ENCODE results near the gene RAI2.

RAI2 gene

DNA sequence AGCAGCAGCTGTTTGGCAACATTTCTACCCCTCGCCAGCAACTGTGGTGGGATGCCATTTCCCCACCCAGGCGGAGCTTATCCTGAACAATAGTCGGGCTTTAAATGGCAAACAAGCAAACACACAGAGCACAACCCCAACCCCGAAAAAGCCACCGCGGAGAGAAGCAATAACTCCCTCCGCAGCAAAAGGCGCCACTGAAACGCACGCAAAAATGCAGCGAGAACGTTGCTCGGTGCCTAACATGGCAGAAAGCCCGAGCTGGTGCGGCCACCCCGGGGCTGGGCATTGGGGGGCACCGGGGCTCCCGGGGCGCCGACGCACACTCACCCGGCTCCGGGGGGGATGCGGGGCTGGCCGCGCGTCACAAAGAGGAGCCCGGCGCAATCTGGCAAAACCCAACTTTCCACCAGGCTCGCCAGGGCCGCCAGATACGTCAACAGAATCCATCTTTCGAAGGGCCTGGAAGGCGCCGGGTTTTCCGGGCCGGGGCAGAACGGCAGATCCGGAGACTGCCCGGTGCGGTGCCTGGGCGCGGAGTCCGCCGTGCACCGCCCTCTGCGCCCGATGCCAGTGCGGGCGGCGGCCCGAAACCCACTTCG, 818 bp downstream of the RAI2 start:
- TF ChIP-seq, protein P1, sequence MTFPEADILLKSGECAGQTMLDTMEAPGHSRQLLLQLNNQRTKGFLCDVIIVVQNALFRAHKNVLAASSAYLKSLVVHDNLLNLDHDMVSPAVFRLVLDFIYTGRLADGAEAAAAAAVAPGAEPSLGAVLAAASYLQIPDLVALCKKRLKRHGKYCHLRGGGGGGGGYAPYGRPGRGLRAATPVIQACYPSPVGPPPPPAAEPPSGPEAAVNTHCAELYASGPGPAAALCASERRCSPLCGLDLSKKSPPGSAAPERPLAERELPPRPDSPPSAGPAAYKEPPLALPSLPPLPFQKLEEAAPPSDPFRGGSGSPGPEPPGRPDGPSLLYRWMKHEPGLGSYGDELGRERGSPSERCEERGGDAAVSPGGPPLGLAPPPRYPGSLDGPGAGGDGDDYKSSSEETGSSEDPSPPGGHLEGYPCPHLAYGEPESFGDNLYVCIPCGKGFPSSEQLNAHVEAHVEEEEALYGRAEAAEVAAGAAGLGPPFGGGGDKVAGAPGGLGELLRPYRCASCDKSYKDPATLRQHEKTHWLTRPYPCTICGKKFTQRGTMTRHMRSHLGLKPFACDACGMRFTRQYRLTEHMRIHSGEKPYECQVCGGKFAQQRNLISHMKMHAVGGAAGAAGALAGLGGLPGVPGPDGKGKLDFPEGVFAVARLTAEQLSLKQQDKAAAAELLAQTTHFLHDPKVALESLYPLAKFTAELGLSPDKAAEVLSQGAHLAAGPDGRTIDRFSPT (tag by site-specific recombination; IDR thresholded peaks at IDR 0.05): peak; percentile 81
- TF ChIP-seq ZBTB21 (tag by site-specific recombination; IDR thresholded peaks at IDR 0.05) (no peak), ZNF121 (tag by site-specific recombination; IDR thresholded peaks at IDR 0.05) (no peak), ZNF335 (tag by site-specific recombination; conservative IDR thresholded peaks at IDR 0.05) (peak; percentile 86), GLIS2 (tag by site-specific recombination; IDR thresholded peaks at IDR 0.05) (peak; percentile 73), ZBTB20 (tag by site-specific recombination; IDR thresholded peaks at IDR 0.05) (peak; percentile 52), ZBTB8A (tag by site-specific recombination; IDR thresholded peaks at IDR 0.05) (peak; percentile 57), ZSCAN23 (tag by site-specific recombination; IDR thresholded peaks at IDR 0.05) (no peak), ZBTB48 (tag by site-specific recombination; IDR thresholded peaks at IDR 0.05) (peak; percentile 39), GLIS1 (tag by site-specific recombination; IDR thresholded peaks at IDR 0.05) (peak; percentile 69), FEZF1 (tag by site-specific recombination; IDR thresholded peaks at IDR 0.05) (peak; percentile 76)
- TF ChIP-seq, protein P2, sequence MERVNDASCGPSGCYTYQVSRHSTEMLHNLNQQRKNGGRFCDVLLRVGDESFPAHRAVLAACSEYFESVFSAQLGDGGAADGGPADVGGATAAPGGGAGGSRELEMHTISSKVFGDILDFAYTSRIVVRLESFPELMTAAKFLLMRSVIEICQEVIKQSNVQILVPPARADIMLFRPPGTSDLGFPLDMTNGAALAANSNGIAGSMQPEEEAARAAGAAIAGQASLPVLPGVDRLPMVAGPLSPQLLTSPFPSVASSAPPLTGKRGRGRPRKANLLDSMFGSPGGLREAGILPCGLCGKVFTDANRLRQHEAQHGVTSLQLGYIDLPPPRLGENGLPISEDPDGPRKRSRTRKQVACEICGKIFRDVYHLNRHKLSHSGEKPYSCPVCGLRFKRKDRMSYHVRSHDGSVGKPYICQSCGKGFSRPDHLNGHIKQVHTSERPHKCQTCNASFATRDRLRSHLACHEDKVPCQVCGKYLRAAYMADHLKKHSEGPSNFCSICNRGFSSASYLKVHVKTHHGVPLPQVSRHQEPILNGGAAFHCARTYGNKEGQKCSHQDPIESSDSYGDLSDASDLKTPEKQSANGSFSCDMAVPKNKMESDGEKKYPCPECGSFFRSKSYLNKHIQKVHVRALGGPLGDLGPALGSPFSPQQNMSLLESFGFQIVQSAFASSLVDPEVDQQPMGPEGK (tag by site-specific recombination; IDR thresholded peaks at IDR 0.05): peak; percentile 37; the same call in 1 of the 2 replicates
- TF ChIP-seq, protein P3, sequence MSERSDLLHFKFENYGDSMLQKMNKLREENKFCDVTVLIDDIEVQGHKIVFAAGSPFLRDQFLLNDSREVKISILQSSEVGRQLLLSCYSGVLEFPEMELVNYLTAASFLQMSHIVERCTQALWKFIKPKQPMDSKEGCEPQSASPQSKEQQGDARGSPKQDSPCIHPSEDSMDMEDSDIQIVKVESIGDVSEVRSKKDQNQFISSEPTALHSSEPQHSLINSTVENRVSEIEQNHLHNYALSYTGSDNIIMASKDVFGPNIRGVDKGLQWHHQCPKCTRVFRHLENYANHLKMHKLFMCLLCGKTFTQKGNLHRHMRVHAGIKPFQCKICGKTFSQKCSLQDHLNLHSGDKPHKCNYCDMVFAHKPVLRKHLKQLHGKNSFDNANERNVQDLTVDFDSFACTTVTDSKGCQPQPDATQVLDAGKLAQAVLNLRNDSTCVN (tag by site-specific recombination; optimal IDR thresholded peaks at IDR 0.05): peak; percentile 37
- TF ChIP-seq, protein P4, sequence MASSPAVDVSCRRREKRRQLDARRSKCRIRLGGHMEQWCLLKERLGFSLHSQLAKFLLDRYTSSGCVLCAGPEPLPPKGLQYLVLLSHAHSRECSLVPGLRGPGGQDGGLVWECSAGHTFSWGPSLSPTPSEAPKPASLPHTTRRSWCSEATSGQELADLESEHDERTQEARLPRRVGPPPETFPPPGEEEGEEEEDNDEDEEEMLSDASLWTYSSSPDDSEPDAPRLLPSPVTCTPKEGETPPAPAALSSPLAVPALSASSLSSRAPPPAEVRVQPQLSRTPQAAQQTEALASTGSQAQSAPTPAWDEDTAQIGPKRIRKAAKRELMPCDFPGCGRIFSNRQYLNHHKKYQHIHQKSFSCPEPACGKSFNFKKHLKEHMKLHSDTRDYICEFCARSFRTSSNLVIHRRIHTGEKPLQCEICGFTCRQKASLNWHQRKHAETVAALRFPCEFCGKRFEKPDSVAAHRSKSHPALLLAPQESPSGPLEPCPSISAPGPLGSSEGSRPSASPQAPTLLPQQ (tag by site-specific recombination; IDR thresholded peaks at IDR 0.05): no peak
- TF ChIP-seq, protein P5, sequence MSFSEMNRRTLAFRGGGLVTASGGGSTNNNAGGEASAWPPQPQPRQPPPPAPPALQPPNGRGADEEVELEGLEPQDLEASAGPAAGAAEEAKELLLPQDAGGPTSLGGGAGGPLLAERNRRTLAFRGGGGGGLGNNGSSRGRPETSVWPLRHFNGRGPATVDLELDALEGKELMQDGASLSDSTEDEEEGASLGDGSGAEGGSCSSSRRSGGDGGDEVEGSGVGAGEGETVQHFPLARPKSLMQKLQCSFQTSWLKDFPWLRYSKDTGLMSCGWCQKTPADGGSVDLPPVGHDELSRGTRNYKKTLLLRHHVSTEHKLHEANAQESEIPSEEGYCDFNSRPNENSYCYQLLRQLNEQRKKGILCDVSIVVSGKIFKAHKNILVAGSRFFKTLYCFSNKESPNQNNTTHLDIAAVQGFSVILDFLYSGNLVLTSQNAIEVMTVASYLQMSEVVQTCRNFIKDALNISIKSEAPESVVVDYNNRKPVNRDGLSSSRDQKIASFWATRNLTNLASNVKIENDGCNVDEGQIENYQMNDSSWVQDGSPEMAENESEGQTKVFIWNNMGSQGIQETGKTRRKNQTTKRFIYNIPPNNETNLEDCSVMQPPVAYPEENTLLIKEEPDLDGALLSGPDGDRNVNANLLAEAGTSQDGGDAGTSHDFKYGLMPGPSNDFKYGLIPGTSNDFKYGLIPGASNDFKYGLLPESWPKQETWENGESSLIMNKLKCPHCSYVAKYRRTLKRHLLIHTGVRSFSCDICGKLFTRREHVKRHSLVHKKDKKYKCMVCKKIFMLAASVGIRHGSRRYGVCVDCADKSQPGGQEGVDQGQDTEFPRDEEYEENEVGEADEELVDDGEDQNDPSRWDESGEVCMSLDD (tag by site-specific recombination; IDR thresholded peaks at IDR 0.05): peak; percentile 72; the same call in 1 of the 2 replicates
- TF ChIP-seq, protein P6, sequence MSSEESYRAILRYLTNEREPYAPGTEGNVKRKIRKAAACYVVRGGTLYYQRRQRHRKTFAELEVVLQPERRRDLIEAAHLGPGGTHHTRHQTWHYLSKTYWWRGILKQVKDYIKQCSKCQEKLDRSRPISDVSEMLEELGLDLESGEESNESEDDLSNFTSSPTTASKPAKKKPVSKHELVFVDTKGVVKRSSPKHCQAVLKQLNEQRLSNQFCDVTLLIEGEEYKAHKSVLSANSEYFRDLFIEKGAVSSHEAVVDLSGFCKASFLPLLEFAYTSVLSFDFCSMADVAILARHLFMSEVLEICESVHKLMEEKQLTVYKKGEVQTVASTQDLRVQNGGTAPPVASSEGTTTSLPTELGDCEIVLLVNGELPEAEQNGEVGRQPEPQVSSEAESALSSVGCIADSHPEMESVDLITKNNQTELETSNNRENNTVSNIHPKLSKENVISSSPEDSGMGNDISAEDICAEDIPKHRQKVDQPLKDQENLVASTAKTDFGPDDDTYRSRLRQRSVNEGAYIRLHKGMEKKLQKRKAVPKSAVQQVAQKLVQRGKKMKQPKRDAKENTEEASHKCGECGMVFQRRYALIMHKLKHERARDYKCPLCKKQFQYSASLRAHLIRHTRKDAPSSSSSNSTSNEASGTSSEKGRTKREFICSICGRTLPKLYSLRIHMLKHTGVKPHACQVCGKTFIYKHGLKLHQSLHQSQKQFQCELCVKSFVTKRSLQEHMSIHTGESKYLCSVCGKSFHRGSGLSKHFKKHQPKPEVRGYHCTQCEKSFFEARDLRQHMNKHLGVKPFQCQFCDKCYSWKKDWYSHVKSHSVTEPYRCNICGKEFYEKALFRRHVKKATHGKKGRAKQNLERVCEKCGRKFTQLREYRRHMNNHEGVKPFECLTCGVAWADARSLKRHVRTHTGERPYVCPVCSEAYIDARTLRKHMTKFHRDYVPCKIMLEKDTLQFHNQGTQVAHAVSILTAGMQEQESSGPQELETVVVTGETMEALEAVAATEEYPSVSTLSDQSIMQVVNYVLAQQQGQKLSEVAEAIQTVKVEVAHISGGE (tag by site-specific recombination; conservative IDR thresholded peaks at IDR 0.05; ENCODE audit: low read depth): no peak
- Histone ChIP-seq H3K9me3 (ENCODE audit: control insufficient read depth, insufficient read depth, low read depth, low read length) (no peaks in the 10 kb centered on the region), H3K4me1 (ENCODE audit: control insufficient read depth, insufficient read depth, low read length) (no peaks in the 10 kb centered on the region), H3K27ac (ENCODE audit: extremely low read depth, low read depth, low read length) (no peak overlapping the region; the same call in 1 of the 2 replicates), H3K36me3 (ENCODE audit: control insufficient read depth in 2 of 2, insufficient read depth in 1 of 2, low read length in 2 of 2) (no peaks in the 10 kb centered on the region), H3K4me3 (ENCODE audit: low read depth, low read length) (peak overlapping the region; percentile 46)
- POLR2A ChIA-PET: no interaction called here
- CTCF ChIA-PET: interaction anchor here (0.6 to 1.3 kb wide), 8 partner anchors 41 to 647 kb away, joined by 3 to 4 read pairs (median 3); partner anchors contain the start of gene SCML2

Data from HEK293 (cell line).